ENCODE data around the gene AQP6.

AQP6 gene

GRCh38 chr12:49947593-49948226 is 25.0 kb upstream of the AQP6 start:
- no peak overlapping the region for H3K4me3 ChIP-seq (ENCODE audit: low read length)
- no peak for DNase-seq (ENCODE audit: low read depth)
- no peak for TF ChIP-seq CTCF (IDR thresholded peaks at IDR 0.05; ENCODE audit: insufficient read depth, low read depth, low read length, missing control alignments)

DNA sequence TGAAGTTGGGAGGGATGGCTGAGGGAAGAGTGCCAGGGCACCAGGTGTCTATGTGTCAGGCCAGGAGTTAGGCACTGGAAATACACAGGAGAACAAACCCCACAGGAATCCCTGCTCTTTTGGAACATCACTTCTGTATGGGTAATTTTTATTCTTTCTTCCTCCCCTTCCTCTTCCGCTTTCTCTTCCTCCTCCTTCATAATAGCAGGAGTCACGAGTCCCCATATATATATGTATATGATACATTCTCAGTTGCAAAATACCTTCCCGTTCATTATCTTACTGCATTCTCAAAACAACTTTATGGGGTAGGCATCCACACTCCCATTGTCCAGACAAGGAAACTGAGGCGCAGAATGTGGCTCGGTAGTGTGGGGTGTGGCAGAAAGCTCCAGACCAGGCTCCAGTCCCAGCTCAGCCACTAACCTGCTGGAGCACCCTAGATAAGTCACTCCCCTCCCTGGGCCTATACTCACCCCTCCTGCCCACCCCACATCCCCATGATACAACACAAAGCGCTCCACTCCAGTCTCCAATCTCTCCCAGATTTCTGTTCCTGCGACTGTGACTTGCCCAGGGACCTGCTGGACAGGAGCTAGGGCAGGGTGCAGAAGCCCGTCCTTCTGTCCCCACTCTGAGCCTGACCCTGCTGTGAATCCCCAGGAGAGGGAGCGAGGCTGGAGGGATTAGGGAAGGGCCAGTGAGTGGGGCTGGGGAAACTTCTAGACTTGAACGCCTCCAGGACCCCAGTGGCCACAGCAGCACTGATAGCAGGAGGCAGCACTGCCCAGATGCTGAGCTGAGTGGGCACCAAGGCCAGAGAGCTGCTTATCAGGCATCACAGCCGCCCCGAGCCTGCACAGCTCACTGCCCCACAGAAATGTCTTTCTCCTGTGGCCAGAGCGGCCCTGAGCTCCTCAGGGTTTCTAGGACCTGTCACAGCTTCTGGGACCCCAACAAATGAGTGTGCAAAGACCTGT is 23.6 kb upstream of the AQP6 start:
- TF ChIP-seq CTCF (IDR thresholded peaks at IDR 0.05; ENCODE audit: insufficient read depth, low read depth, low read length, missing control alignments), result no peak
- H3K4me3 ChIP-seq (ENCODE audit: low read length), result no peak overlapping the region
- no peak for DNase-seq (ENCODE audit: low read depth)

DNA sequence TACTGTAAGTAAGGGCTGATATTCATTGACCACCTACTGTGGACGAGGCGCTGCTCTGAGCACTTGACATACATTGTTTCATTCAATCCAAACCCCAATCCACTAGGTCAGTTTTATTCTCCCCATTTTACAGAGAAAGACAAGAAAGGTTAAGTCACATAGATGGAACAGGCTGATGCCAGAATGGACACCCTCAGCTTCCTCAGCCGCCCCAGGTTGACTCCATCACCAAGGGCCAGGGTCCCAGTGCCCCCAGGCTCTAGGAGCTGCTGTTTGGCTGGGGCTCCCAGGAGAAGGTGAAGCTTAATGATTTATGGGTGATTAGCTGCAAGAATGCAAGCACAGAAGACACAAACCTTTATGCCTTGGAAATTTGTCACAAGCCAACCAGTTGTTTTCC is 22.9 kb upstream of the AQP6 start:
- H3K4me3 ChIP-seq (ENCODE audit: low read length), result no peak overlapping the region
- no peak for DNase-seq (ENCODE audit: low read depth)
- no peak for TF ChIP-seq CTCF (IDR thresholded peaks at IDR 0.05; ENCODE audit: insufficient read depth, low read depth, low read length, missing control alignments)

DNA sequence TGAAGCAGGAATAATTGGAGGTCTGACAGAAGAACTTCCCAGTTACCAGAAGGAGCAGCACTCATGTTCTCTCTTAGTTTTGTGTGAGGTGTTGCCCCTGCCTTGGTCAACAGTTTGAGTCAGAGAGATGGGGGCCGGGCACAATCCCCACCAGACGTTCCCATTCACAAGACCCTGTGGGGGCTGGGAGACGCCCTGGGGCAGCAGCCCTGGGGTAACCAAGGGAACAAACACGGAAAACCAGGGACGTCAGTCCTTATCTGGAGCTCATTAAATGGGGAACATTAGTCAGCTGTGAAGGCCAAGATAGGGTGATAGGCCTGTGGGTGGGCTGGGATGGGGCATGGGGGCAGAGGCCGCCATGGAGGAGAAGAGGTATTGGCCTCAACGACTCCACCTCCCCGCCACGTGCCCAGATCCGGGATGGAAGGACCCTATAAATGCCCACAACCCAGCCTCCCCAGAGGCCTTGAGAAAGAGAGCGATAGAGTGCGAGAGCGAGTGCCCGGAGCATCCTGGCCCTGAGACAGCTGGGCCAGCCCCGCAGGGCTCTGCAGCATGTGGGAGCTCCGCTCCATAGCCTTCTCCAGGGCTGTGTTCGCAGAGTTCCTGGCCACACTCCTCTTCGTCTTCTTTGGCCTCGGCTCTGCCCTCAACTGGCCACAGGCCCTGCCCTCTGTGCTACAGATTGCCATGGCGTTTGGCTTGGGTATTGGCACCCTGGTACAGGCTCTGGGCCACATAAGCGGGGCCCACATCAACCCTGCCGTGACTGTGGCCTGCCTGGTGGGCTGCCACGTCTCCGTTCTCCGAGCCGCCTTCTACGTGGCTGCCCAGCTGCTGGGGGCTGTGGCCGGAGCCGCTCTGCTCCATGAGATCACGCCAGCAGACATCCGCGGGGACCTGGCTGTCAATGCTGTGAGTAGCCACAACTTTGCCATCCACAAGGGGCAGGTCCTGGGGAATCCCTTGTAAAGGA is 22.2 kb upstream of the AQP6 start, which contains the start of gene AQP2:
Gene AQP2 (plus strand): TSS at position 465 of the 979 bp plus-strand sequence. CDS start 94 bp downstream, at position 559.
- H3K4me3 ChIP-seq (ENCODE audit: low read length), result no peak within 1 kb of the TSS
- no peak for DNase-seq (ENCODE audit: low read depth)
- TF ChIP-seq CTCF (IDR thresholded peaks at IDR 0.05; ENCODE audit: insufficient read depth, low read depth, low read length, missing control alignments), result no peak

DNA sequence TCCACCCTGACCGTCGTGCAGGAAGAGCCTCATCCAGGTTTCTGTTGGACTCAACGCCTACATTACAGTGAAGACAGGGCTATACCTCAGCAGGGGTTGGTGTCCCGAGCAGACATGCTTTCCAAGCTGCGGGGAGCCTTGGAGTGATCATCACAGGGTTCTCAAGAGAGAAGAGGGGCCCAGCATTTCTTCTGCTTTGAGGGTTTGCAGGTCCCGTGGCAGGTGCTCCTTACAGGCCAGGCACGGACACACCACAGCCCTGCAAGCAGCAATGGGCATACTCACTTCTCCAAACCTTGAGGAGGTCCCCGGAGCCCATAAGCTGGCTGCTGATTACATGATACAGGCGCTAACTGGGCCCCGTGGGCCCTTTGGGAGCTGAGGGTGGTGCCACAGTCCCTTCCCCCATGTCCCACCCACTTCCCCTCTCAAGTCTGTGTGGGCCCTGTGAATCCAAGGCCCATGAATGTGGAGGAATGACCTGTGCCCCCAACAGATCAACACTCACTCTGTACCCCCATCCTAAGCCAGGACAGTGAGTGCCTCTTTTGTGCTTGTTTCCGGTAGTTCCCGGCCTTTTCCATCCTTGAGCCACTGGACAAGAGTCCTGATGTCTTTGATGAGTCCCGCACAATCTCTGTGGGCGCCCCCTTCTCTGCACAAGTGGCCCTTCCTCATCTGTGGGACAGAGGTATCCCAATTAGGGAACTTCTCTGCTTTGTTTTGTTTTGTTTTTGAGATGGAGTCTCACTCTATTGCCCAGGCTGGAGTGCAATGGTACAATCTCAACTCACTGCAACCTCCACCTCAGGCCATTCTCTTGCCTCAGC is 21.1 kb upstream of the AQP6 start:
- no peak for TF ChIP-seq CTCF (IDR thresholded peaks at IDR 0.05; ENCODE audit: insufficient read depth, low read depth, low read length, missing control alignments)
- no peak for DNase-seq (ENCODE audit: low read depth)
- no peak overlapping the region for H3K4me3 ChIP-seq (ENCODE audit: low read length)

All from epithelial cell of esophagus (primary cell).